HG02759 (cell line): ENCODE results near the gene B4GALT5.
"Not testable (repeated sequence)": the region's sequence is repeated elsewhere in the genome, so short reads cannot be mapped to it uniquely, and the experiment has no call there.

Experiments
- ATAC-seq: cut with Tn5 transposase; IDR thresholded peaks from one replicate; pipeline ENCODE4 v1.9.1; 2021; ENCODE audit warnings: mild to moderate bottlenecking, moderate library complexity; ENCODE audit not compliant: unreplicated experiment

Gene B4GALT5

GRCh38 chr20:49737260-49737659 lies 23.6 kb upstream of the B4GALT5 start:
- ATAC-seq, result no peak

GRCh38 chr20:49729780-49730179 lies 16.1 kb upstream of the B4GALT5 start:
- ATAC-seq, result no peak

GRCh38 chr20:49727894-49728885 lies 14.5 kb upstream of the B4GALT5 start:
- ATAC-seq, result no peak

GRCh38 chr20:49727478-49727877 lies 13.8 kb upstream of the B4GALT5 start:
- ATAC-seq, result no peak

GRCh38 chr20:49725694-49726093 lies 12.0 kb upstream of the B4GALT5 start:
- ATAC-seq, result no peak

GRCh38 chr20:49725224-49725606 lies 11.5 kb upstream of the B4GALT5 start:
- ATAC-seq, result not testable (repeated sequence)

- ATAC-seq, result no peak
Observed at GRCh38 chr20:49724408-49725223, 10.9 kb upstream of the B4GALT5 start.

- not testable (repeated sequence) for ATAC-seq
Observed at GRCh38 chr20:49723758-49724157, 10.1 kb upstream of the B4GALT5 start.

- not testable (repeated sequence) for ATAC-seq
Observed at GRCh38 chr20:49721326-49721725, 7.6 kb upstream of the B4GALT5 start.

- ATAC-seq, result no peak
Observed at GRCh38 chr20:49715466-49715865, 1.8 kb upstream of the B4GALT5 start.

- peak; percentile 63 for ATAC-seq
Observed at GRCh38 chr20:49712996-49713752, 504 bp downstream of the B4GALT5 start.

- no peak for ATAC-seq
Observed at GRCh38 chr20:49712646-49712995, 1.1 kb downstream of the B4GALT5 start.

GRCh38 chr20:49712118-49712517 lies 1.6 kb downstream of the B4GALT5 start:
- ATAC-seq, result no peak

GRCh38 chr20:49711667-49711987 lies 2.1 kb downstream of the B4GALT5 start:
- ATAC-seq, result no peak

- no peak for ATAC-seq
Observed at GRCh38 chr20:49710971-49711666, 2.6 kb downstream of the B4GALT5 start.

- ATAC-seq, result no peak
Observed at GRCh38 chr20:49707118-49707517, 6.6 kb downstream of the B4GALT5 start.

GRCh38 chr20:49706630-49707091 lies 7.0 kb downstream of the B4GALT5 start:
- no peak for ATAC-seq

- not testable (repeated sequence) for ATAC-seq
Observed at GRCh38 chr20:49705893-49706292, 7.8 kb downstream of the B4GALT5 start.

- no peak for ATAC-seq
Observed at GRCh38 chr20:49705358-49705757, 8.3 kb downstream of the B4GALT5 start.

GRCh38 chr20:49704932-49705336 lies 8.7 kb downstream of the B4GALT5 start:
- ATAC-seq, result no peak
